CD14-positive monocyte (primary cell): Measurements from ENCODE around the gene RINL. TPM values are rescaled to one million over a fixed set of nuclear protein-coding genes. Genes with fewer than 3 reads are reported as not detected.
A peak's percentile ranks its signal among the peaks of the same experiment; 100 is the strongest.

Experiments
- DNase-seq, 3 donors: peaks; one replicate each; pipeline ENCODE4 v3.0.0-alpha.2; 2011 to 2022
- H2AFZ ChIP-seq: 2 replicates; pipeline ENCODE4 v1.6.0; 2012; ENCODE audit warnings: mild to moderate bottlenecking, low read depth, low read length, inconsistent platforms; ENCODE audit not compliant: insufficient read depth, poor library complexity, severe bottlenecking
- H3K27ac ChIP-seq, 2 donors: 1 replicate in 1 of 2; 2 replicates in 1 of 2; pipeline ENCODE4 v1.5.1; 2012 to 2013; ENCODE audit warnings: low read length in 2 of 2, control low read depth in 1 of 2, inconsistent platforms in 1 of 2, low read depth in 1 of 2, mild to moderate bottlenecking in 1 of 2
- H3K27me3 ChIP-seq, 2 donors: one replicate each; pipeline versions ENCODE4 v1.6.0 to v1.6.1; 2011 to 2013; ENCODE audit warnings: low read length in 2 of 2; ENCODE audit not compliant: control insufficient read depth in 2 of 2, insufficient read depth in 2 of 2
- H3K36me3 ChIP-seq, 2 donors: replicated peaks in 1 of 2; 1 replicate in 1 of 2; 2 replicates in 1 of 2; pipeline versions ENCODE4 v1.5.1 to v1.6.1; 2012 to 2013; ENCODE audit warnings: low read length in 2 of 2, control low read depth in 1 of 2, inconsistent platforms in 1 of 2, mild to moderate bottlenecking in 1 of 2; ENCODE audit not compliant: insufficient read depth in 2 of 2, control insufficient read depth in 1 of 2
- H3K4me1 ChIP-seq, 2 donors: 1 replicate in 1 of 2; 2 replicates in 1 of 2; pipeline versions ENCODE4 v1.5.1 to v1.6.1; 2012 to 2013; ENCODE audit warnings: low read length in 2 of 2, control low read depth in 1 of 2, inconsistent platforms in 1 of 2, mild to moderate bottlenecking in 1 of 2, moderate library complexity in 1 of 2; ENCODE audit not compliant: insufficient read depth in 2 of 2, control insufficient read depth in 1 of 2
- H3K4me2 ChIP-seq: replicated peaks from 2 replicates; pipeline ENCODE3; 2012; ENCODE audit warnings: low read length, moderate library complexity, mild to moderate bottlenecking; ENCODE audit not compliant: poor library complexity, severe bottlenecking; ENCODE audit errors: extremely low read depth
- H3K4me3 ChIP-seq, 3 experiments: fragments of 200-600 bp in 1 of 3; sonication (generic) in 1 of 3; replicated peaks in 1 of 3; 1 replicate in 2 of 3; 2 replicates in 1 of 3; pipeline ENCODE4 v1.5.1; 2011 to 2013; ENCODE audit warnings: low read length in 3 of 3, mild to moderate bottlenecking in 3 of 3, control low read depth in 2 of 3, low read depth in 2 of 3, inconsistent platforms in 1 of 3, moderate library complexity in 1 of 3
- H3K79me2 ChIP-seq: 2 replicates; pipeline ENCODE4 v1.6.0; 2012; ENCODE audit warnings: mild to moderate bottlenecking, control low read depth, inconsistent platforms, low read length, moderate library complexity; ENCODE audit not compliant: insufficient read depth
- H3K9ac ChIP-seq: 2 replicates; pipeline ENCODE4 v1.6.0; 2017; ENCODE audit warnings: low read length, mild to moderate bottlenecking; ENCODE audit not compliant: insufficient read depth, poor library complexity, severe bottlenecking
- H3K9me3 ChIP-seq, 2 donors: replicated peaks in 1 of 2; 1 replicate in 1 of 2; 2 replicates in 1 of 2; pipeline versions ENCODE4 v1.5.1 to v1.6.1; 2012 to 2013; ENCODE audit warnings: low read length in 2 of 2, control low read depth in 1 of 2; ENCODE audit not compliant: control insufficient read depth in 1 of 2, insufficient read depth in 1 of 2
- H4K20me1 ChIP-seq: 2 replicates; pipeline ENCODE4 v1.6.0; 2012; ENCODE audit warnings: mild to moderate bottlenecking, low read length, control low read depth, moderate library complexity; ENCODE audit not compliant: insufficient read depth
- H3K27ac Mint-ChIP-seq, 7 donors: one replicate each; pipeline ENCODE4 v1.8.0; 2020; ENCODE audit warnings: mild to moderate bottlenecking in 7 of 7, mixed read lengths in 7 of 7, moderate library complexity in 6 of 7, inconsistent platforms in 2 of 7
- H3K27me3 Mint-ChIP-seq, 3 donors: one replicate each; pipeline ENCODE4 v1.8.0; 2021 to 2022; ENCODE audit warnings: low read depth in 3 of 3, mild to moderate bottlenecking in 3 of 3, mixed read lengths in 3 of 3, moderate library complexity in 3 of 3, inconsistent platforms in 1 of 3
- H3K36me3 Mint-ChIP-seq, 2 donors: one replicate each; pipeline ENCODE4 v1.8.0; 2020; ENCODE audit warnings: mixed read lengths in 2 of 2, inconsistent platforms in 1 of 2, mild to moderate bottlenecking in 1 of 2
- H3K4me1 Mint-ChIP-seq: one replicate; pipeline ENCODE4 v1.8.0; 2020; ENCODE audit warnings: mild to moderate bottlenecking, mixed read lengths
- H3K4me3 Mint-ChIP-seq, 2 donors: one replicate each; pipeline ENCODE4 v1.8.0; 2020; ENCODE audit warnings: mild to moderate bottlenecking in 2 of 2, mixed read lengths in 2 of 2, moderate library complexity in 1 of 2
- H3K9me3 Mint-ChIP-seq, 7 donors: one replicate each; pipeline ENCODE4 v1.8.0; 2020 to 2022; ENCODE audit warnings: mixed read lengths in 7 of 7, mild to moderate bottlenecking in 6 of 7, moderate library complexity in 6 of 7, inconsistent platforms in 2 of 7
- CTCF ChIP-seq: fragments of 200-600 bp; IDR thresholded peaks from one replicate; pipeline ENCODE4 v1.8.0; 2022; ENCODE audit warnings: antibody characterized with exemption, mild to moderate bottlenecking
- whole genome bisulfite sequencing: methylation state at CpG from one replicate; pipeline ENCODE4 v1.1.5; 2013; ENCODE audit warnings: missing lambda C conversion rate; ENCODE audit not compliant: insufficient coverage; 5-methylcytosine and 5-hydroxymethylcytosine counted together
- intact Hi-C, 2 donors: fragments of 100-400 bp; cut with micrococcal nuclease; formaldehyde crosslinking; loops; one replicate each; pipeline versions ENCODE4 v1.15.0 to v1.15.1; 2023
- polyA plus RNA-seq, 3 donors: library from polyadenylated mRNA; depleted of rRNA in 1 of 3; unstranded in 2 of 3; stranded (reverse) in 1 of 3; fragments of 300-500 nt in 2 of 3; fragments of >200 nt in 1 of 3; fragmentation: Illumina TruSeq in 2 of 3; gene quantifications; 1 replicate in 2 of 3; 2 replicates in 1 of 3; pipeline ENCODE4 v1.2.3, GENCODE V29; 2012 to 2021

Gene RINL
- polyA plus RNA-seq, 3 donors, result 4.1 to 13.5 (median 7.2) TPM

DNA sequence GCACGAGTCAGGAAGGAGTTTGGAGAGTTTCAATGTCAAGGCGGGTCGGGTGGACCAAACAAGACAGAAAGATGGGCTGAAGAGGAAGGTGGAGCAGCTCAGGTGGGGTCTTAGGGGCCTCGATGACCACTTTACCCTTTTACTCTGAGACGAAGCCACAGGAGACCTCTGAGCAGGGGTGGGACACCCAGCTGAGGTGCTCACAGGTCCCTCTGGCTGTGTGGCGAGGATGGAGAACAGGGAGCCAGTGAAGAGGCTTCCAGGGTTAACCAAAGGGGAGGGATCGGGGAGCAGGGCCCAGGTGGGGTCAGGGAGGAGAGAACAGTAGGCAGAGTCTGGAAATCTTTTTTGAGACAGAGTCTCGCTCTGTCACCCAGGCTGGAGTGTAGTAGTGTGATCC lies 35.9 kb upstream of the RINL start:
- no peak overlapping the region for H3K27ac ChIP-seq
- H3K27me3 ChIP-seq, result no peaks in the 10 kb centered on the region
- Mint-ChIP-seq H3K27ac (peak overlapping the region in 1 of 7 donors; percentile 37), H3K9me3 (peaks cover 0 to 3% (median 0%) of the 10 kb centered on the region in 7 donors), H3K4me3 (no peak overlapping the region), H3K27me3 (peaks cover 0 to 6% (median 2%) of the 10 kb centered on the region in 3 donors), H3K36me3 (peaks cover 6 to 13% of the 10 kb centered on the region in 2 donors), H3K4me1 (peaks cover 3% of the 10 kb centered on the region)
- no peak for TF ChIP-seq CTCF
- no peak for DNase-seq
- no peak overlapping the region for H2AFZ ChIP-seq
- H3K9ac ChIP-seq, result no peak overlapping the region
- H3K4me2 ChIP-seq, result no peak overlapping the region
- H3K79me2 ChIP-seq, result no peaks in the 10 kb centered on the region
- WGBS, result 98% methylated on average over 8 of the region's 8 CpGs
- H3K9me3 ChIP-seq, result no peaks in the 10 kb centered on the region
- peaks cover 2 to 3% of the 10 kb centered on the region in 2 donors for H3K36me3 ChIP-seq
- intact Hi-C loops, result no loop called here
- H3K4me1 ChIP-seq, result no peaks in the 10 kb centered on the region
- H4K20me1 ChIP-seq, result no peaks in the 10 kb centered on the region
- H3K4me3 ChIP-seq, result no peak overlapping the region

- Histone ChIP-seq H3K79me2 (no peaks in the 10 kb centered on the region), H3K9ac (no peak overlapping the region), H3K27ac (no peak overlapping the region), H2AFZ (no peak overlapping the region), H3K27me3 (no peaks in the 10 kb centered on the region), H3K9me3 (no peaks in the 10 kb centered on the region), H3K4me3 (no peak overlapping the region), H3K4me1 (no peaks in the 10 kb centered on the region), H3K4me2 (no peak overlapping the region), H4K20me1 (no peaks in the 10 kb centered on the region), H3K36me3 (peaks cover 8 to 11% of the 10 kb centered on the region in 2 donors)
- 60% methylated on average over 10 of the region's 12 CpGs for WGBS
- TF ChIP-seq CTCF, result no peak
- peaks cover 0 to 6% (median 2%) of the 10 kb centered on the region in 3 donors for H3K27me3 Mint-ChIP-seq
- H3K4me1 Mint-ChIP-seq, result peaks cover 3% of the 10 kb centered on the region
- DNase-seq, result no peak
- H3K4me3 Mint-ChIP-seq, result no peak overlapping the region
- peaks cover 12 to 24% of the 10 kb centered on the region in 2 donors for H3K36me3 Mint-ChIP-seq
- peaks cover 0 to 3% (median 0%) of the 10 kb centered on the region in 7 donors for H3K9me3 Mint-ChIP-seq
- intact Hi-C loops, result no loop called here
- peak overlapping the region in 1 of 7 donors; percentile 49 for H3K27ac Mint-ChIP-seq
Observed at GRCh38 chr19:38912600-38913514, 34.8 kb upstream of the RINL start.
